Measurements from ENCODE around the gene RASL10B.

DNA sequence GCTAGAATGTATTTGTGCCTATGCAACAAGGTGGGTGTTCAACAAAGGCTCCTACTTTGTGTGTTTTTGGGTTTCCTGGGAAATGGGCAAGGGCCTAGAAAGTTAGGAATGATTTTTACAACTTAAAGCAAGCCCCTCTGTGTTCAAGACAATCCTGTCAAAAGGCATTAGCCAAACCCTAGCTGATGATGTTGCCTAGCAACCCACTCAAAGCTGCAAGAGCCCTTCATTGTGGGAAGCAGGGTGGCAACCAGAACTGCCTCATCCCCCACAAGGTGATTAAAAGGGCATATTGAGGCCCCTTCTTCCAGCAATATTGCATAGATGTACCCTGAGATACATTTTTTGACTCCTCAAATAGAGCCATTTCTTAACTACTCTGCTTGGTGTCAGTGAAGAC lies 16.0 kb upstream of the RASL10B start:
- TF ChIP-seq ZNF423 (CRISPR knock-in tag; IDR thresholded peaks at IDR 0.05) (no peak), RELA (CRISPR knock-in tag; IDR thresholded peaks at IDR 0.05; ENCODE audit: borderline replicate concordance) (no peak)
- TF ChIP-seq, protein P1, sequence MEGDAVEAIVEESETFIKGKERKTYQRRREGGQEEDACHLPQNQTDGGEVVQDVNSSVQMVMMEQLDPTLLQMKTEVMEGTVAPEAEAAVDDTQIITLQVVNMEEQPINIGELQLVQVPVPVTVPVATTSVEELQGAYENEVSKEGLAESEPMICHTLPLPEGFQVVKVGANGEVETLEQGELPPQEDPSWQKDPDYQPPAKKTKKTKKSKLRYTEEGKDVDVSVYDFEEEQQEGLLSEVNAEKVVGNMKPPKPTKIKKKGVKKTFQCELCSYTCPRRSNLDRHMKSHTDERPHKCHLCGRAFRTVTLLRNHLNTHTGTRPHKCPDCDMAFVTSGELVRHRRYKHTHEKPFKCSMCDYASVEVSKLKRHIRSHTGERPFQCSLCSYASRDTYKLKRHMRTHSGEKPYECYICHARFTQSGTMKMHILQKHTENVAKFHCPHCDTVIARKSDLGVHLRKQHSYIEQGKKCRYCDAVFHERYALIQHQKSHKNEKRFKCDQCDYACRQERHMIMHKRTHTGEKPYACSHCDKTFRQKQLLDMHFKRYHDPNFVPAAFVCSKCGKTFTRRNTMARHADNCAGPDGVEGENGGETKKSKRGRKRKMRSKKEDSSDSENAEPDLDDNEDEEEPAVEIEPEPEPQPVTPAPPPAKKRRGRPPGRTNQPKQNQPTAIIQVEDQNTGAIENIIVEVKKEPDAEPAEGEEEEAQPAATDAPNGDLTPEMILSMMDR (IDR thresholded peaks at IDR 0.05) = no peak
- TF ChIP-seq, protein P2, sequence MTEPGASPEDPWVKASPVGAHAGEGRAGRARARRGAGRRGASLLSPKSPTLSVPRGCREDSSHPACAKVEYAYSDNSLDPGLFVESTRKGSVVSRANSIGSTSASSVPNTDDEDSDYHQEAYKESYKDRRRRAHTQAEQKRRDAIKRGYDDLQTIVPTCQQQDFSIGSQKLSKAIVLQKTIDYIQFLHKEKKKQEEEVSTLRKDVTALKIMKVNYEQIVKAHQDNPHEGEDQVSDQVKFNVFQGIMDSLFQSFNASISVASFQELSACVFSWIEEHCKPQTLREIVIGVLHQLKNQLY (CRISPR knock-in tag; IDR thresholded peaks at IDR 0.05) = no peak
